Small intestine (tissue), 16 donors: Measurements from ENCODE around the gene ADCY3. TPM values are rescaled to one million over a fixed set of nuclear protein-coding genes. Genes with fewer than 3 reads are reported as not detected.

Experiments used
- DNase-seq, 2 donors: peaks; one replicate each; pipeline versions ENCODE4 v3.0.0 to v3.0.0-alpha.2; 2013
- FAIRE-seq: peaks from 2 replicates; lab custom pipeline; 2012; peaks lifted over from hg19 to GRCh38; lab: Jason Lieb, UNC
- H3K27ac ChIP-seq, 3 donors: one replicate each; pipeline ENCODE4 v1.5.1; 2013; ENCODE audit warnings: low read length in 2 of 3, mild to moderate bottlenecking in 2 of 3, control low read depth in 1 of 3, inconsistent platforms in 1 of 3, low read depth in 1 of 3, moderate library complexity in 1 of 3
- H3K27me3 ChIP-seq, 3 donors: one replicate each; pipeline ENCODE4 v1.6.1; 2013; ENCODE audit warnings: low read length in 3 of 3, inconsistent platforms in 1 of 3; ENCODE audit not compliant: control insufficient read depth in 3 of 3, insufficient read depth in 3 of 3
- H3K36me3 ChIP-seq, 3 donors: one replicate each; pipeline ENCODE4 v1.6.1; 2013; ENCODE audit warnings: low read length in 3 of 3, inconsistent platforms in 1 of 3, low read depth in 1 of 3, mild to moderate bottlenecking in 1 of 3, moderate library complexity in 1 of 3; ENCODE audit not compliant: control insufficient read depth in 3 of 3, insufficient read depth in 2 of 3
- H3K4me1 ChIP-seq, 3 donors: one replicate each; pipeline ENCODE4 v1.6.1; 2013; ENCODE audit warnings: low read length in 2 of 3, inconsistent platforms in 1 of 3, low read depth in 1 of 3, mild to moderate bottlenecking in 1 of 3, moderate library complexity in 1 of 3; ENCODE audit not compliant: control insufficient read depth in 3 of 3, insufficient read depth in 2 of 3
- H3K4me3 ChIP-seq, 3 donors: one replicate each; pipeline ENCODE4 v1.5.1; 2013; ENCODE audit warnings: low read length in 3 of 3, control low read depth in 1 of 3, inconsistent platforms in 1 of 3, low read depth in 1 of 3, mild to moderate bottlenecking in 1 of 3, moderate library complexity in 1 of 3
- H3K9me3 ChIP-seq, 2 donors: one replicate each; pipeline ENCODE4 v1.6.1; 2013; ENCODE audit warnings: low read depth in 1 of 2, low read length in 1 of 2; ENCODE audit not compliant: control insufficient read depth in 2 of 2, insufficient read depth in 1 of 2
- WGBS, 3 donors: extraction: QIAGEN DNeasy Blood & Tissue Kit; methylation state at CpG; one replicate each; pipeline ENCODE4 v1.1.7; 2013; 5-methylcytosine and 5-hydroxymethylcytosine counted together
- long read RNA-seq, 10 donors: transcript quantifications; one replicate each; lab custom pipeline, GENCODE V29; 2026
- polyA plus RNA-seq, 4 donors: library from polyadenylated mRNA; stranded (reverse) in 3 of 4; unstranded in 1 of 4; fragments of 200-250 nt in 3 of 4; fragments of 120-200 nt in 1 of 4; gene quantifications; one replicate each; pipeline versions ENCODE4 v1.2.1 to v1.2.3, GENCODE V29; 2013
- donor health status: healthy with polysubstance abuse.
- donor health status: control.
- donor health status: control.
- donor health status: Bipolar disorder and iron deficiency.
- donor health status: healthy.

Gene ADCY3
- polyA plus RNA-seq = 10 to 100 TPM in 2 of 4 donors, 1 to 10 TPM in 2; 3.6 to 36.3 (median 9.8) TPM
- long read RNA-seq, donor 1 = 0 reads
- long read RNA-seq, donor 2 = 0 reads
- long read RNA-seq, donor 3 = 0 reads
- long read RNA-seq, donor 4 = 0 reads
- long read RNA-seq, donor 5 = 0 reads
- long read RNA-seq, donor 6 = 0 reads
- long read RNA-seq, donor 7 = 0 reads
- long read RNA-seq, donor 8 = 0 reads
- long read RNA-seq, donor 9 = 0 reads
- long read RNA-seq, donor 10, partial matches to known transcripts = 0 of 1 reads
- long read RNA-seq, donor 10, other reads (novel, unspliced or antisense) = 0 of 1 reads

GRCh38 chr2:24920098-24920808, at the start of gene ADCY3:
ADCY3 (minus strand) TSS chr2:24920237; CDS start chr2:24918987, 1,250 bp downstream.
- no peak for FAIRE-seq
- 0 to 1% (median 0%) methylated on average over 26 to 103 of the region's 103 CpGs for WGBS, 3 donors

GRCh38 chr2:24969784-24970183, 49.7 kb upstream of the ADCY3 start:
- DNase-seq (no peak), FAIRE-seq (no peak)
- no peaks in the 10 kb centered on the region for H3K27me3 ChIP-seq
- peaks cover 0 to 15% (median 0%) of the 10 kb centered on the region in 3 donors for H3K36me3 ChIP-seq
- no peak overlapping the region for H3K4me3 ChIP-seq
- WGBS, 3 donors = 76 to 86% (median 83%) methylated on average over 1 of the region's 1 CpG
- peaks cover 0 to 4% (median 0%) of the 10 kb centered on the region in 3 donors for H3K4me1 ChIP-seq
- H3K27ac ChIP-seq = no peak overlapping the region
- no peaks in the 10 kb centered on the region for H3K9me3 ChIP-seq

More at GRCh38 chr2:24920098-24920808, at the start of gene ADCY3:
- peak; percentile 41 to 58 for DNase-seq
- Histone ChIP-seq H3K4me1 (peaks cover 0 to 10% (median 0%) of the 10 kb centered on the region in 3 donors), H3K27me3 (peaks cover 0 to 6% (median 0%) of the 10 kb centered on the region in 3 donors), H3K4me3 (peak within 1 kb of the TSS; percentile 48 to 76 (median 74)), H3K27ac (peak within 1 kb of the TSS in 2 of 3 donors; percentile 38 to 77), H3K9me3 (no peaks in the 10 kb centered on the region), H3K36me3 (peaks cover 0 to 20% (median 0%) of the 10 kb centered on the region in 3 donors)

GRCh38 chr2:24961903-24962302, 41.9 kb upstream of the ADCY3 start:
- no peaks in the 10 kb centered on the region for H3K9me3 ChIP-seq
- no peaks in the 10 kb centered on the region for H3K4me1 ChIP-seq
- peaks cover 0 to 27% (median 13%) of the 10 kb centered on the region in 3 donors for H3K36me3 ChIP-seq
- no peak overlapping the region for H3K27ac ChIP-seq
- no peaks in the 10 kb centered on the region for H3K27me3 ChIP-seq
- FAIRE-seq (no peak), DNase-seq (no peak)
- H3K4me3 ChIP-seq = no peak overlapping the region
- WGBS, 3 donors = 96 to 100% (median 100%) methylated on average over 1 of the region's 1 CpG

- H3K9me3 ChIP-seq = no peaks in the 10 kb centered on the region
- H3K4me3 ChIP-seq = no peak overlapping the region
- H3K4me1 ChIP-seq = no peaks in the 10 kb centered on the region
- H3K27me3 ChIP-seq = no peaks in the 10 kb centered on the region
- H3K27ac ChIP-seq = peak overlapping the region in 1 of 3 donors; percentile 7
- FAIRE-seq = no peak
- DNase-seq = peak; percentile 33 to 46
- H3K36me3 ChIP-seq = peaks cover 10 to 27% (median 19%) of the 10 kb centered on the region in 3 donors
These were observed 39.7 kb upstream of the ADCY3 start for GRCh38 chr2:24959761-24960160.

- Histone ChIP-seq H3K4me1 (no peaks in the 10 kb centered on the region), H3K9me3 (no peaks in the 10 kb centered on the region), H3K27me3 (no peaks in the 10 kb centered on the region), H3K36me3 (peaks cover 10 to 29% (median 18%) of the 10 kb centered on the region in 3 donors), H3K4me3 (no peak overlapping the region), H3K27ac (no peak overlapping the region)
- FAIRE-seq = no peak
- WGBS, 3 donors = 91 to 99% (median 94%) methylated on average over 3 of the region's 3 CpGs
- DNase-seq = no peak
These were observed 38.4 kb upstream of the ADCY3 start for GRCh38 chr2:24958411-24958935.

GRCh38 chr2:24957976-24958375, 37.9 kb upstream of the ADCY3 start:
- Histone ChIP-seq H3K27ac (no peak overlapping the region), H3K9me3 (no peaks in the 10 kb centered on the region), H3K4me1 (no peaks in the 10 kb centered on the region), H3K36me3 (peaks cover 12 to 29% (median 18%) of the 10 kb centered on the region in 3 donors), H3K4me3 (no peak overlapping the region), H3K27me3 (no peaks in the 10 kb centered on the region)
- DNase-seq (no peak), FAIRE-seq (no peak)
- WGBS, 3 donors = 90 to 94% (median 93%) methylated on average over 2 of the region's 2 CpGs

- Histone ChIP-seq H3K4me1 (no peaks in the 10 kb centered on the region), H3K9me3 (no peaks in the 10 kb centered on the region), H3K36me3 (peaks cover 14 to 29% (median 18%) of the 10 kb centered on the region in 3 donors), H3K27ac (no peak overlapping the region), H3K27me3 (no peaks in the 10 kb centered on the region), H3K4me3 (no peak overlapping the region)
- FAIRE-seq (no peak), DNase-seq (no peak)
- 61 to 88% (median 63%) methylated on average over 1 of the region's 1 CpG for WGBS, 3 donors
These were observed 37.2 kb upstream of the ADCY3 start for GRCh38 chr2:24957221-24957620.

GRCh38 chr2:24955921-24956320, 35.9 kb upstream of the ADCY3 start:
- Histone ChIP-seq H3K27ac (no peak overlapping the region), H3K9me3 (no peaks in the 10 kb centered on the region), H3K4me1 (no peaks in the 10 kb centered on the region), H3K27me3 (no peaks in the 10 kb centered on the region), H3K4me3 (no peak overlapping the region), H3K36me3 (peaks cover 18 to 29% (median 22%) of the 10 kb centered on the region in 3 donors)
- FAIRE-seq (no peak), DNase-seq (no peak)
